Skin of body (tissue), 2 donors: ENCODE data around the gene OPA3. TPM values are rescaled to one million over a fixed set of nuclear protein-coding genes. Genes with fewer than 3 reads are reported as not detected.
A peak's percentile ranks its signal among the peaks of the same experiment; 100 is the strongest.
"Not testable (repeated sequence)": the region's sequence is repeated elsewhere in the genome, so short reads cannot be mapped to it uniquely, and the experiment has no call there.

Experiments
- DNase-seq: peaks from one replicate; lab custom pipeline; 2025; lab: John Stamatoyannopoulos, UW
- total RNA-seq: library from RNA; depleted of rRNA; stranded (reverse); fragments of >200 nt; gene quantifications from one replicate; pipeline ENCODE4 v1.2.3, GENCODE V29; 2014

Gene OPA3
- total RNA-seq, 1 donor from 2014 or later: 2.6 TPM

DNA sequence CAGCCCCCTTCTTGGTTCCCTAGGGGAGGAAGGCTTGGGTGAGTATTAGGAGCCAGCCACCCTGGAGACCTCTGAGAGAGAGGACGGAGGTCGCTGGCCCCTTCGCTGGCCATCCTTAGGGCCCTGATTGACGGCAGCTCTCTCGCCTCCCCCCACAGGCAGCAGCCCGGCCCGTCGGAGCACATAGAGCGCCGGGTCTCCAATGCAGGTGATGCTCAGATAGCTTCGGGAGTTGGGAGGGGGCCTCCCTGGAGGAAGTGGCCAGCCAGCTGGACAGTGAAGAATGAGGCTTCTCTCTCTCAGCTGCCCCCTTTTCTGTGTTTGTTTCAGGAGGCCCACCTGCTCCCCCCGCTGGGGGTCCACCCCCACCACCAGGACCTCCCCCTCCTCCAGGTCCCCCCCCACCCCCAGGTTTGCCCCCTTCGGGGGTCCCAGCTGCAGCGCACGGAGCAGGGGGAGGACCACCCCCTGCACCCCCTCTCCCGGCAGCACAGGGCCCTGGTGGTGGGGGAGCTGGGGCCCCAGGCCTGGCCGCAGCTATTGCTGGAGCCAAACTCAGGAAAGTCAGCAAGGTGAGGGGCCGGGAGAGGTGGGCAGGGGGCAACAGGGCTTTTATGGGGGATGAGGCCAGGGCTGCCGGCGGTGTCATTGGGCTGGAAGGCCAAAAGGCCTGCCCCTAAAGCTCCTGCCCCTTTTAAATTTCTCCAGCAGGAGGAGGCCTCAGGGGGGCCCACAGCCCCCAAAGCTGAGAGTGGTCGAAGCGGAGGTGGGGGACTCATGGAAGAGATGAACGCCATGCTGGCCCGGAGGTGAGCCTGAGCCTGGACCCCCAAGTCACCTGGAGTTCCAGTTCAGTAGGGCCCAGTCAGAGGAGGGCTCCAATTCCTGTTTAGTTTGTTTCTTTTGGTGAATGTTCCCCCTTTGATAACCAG lies 62.3 kb downstream of the OPA3 start:
- DNase-seq: no peak

- DNase-seq: no peak
Observed at GRCh38 chr19:45518469-45518826, 66.2 kb downstream of the OPA3 start.

- DNase-seq: no peak
Observed at GRCh38 chr19:45517641-45518468, 66.7 kb downstream of the OPA3 start.

- no peak for DNase-seq
Observed at GRCh38 chr19:45517238-45517637, 67.4 kb downstream of the OPA3 start.

- DNase-seq: no peak
Observed at GRCh38 chr19:45515807-45516401, 68.7 kb downstream of the OPA3 start.

GRCh38 chr19:45515081-45515624 lies 69.4 kb downstream of the OPA3 start:
- DNase-seq: no peak

GRCh38 chr19:45514376-45515051 lies 70.1 kb downstream of the OPA3 start:
- no peak for DNase-seq

DNA sequence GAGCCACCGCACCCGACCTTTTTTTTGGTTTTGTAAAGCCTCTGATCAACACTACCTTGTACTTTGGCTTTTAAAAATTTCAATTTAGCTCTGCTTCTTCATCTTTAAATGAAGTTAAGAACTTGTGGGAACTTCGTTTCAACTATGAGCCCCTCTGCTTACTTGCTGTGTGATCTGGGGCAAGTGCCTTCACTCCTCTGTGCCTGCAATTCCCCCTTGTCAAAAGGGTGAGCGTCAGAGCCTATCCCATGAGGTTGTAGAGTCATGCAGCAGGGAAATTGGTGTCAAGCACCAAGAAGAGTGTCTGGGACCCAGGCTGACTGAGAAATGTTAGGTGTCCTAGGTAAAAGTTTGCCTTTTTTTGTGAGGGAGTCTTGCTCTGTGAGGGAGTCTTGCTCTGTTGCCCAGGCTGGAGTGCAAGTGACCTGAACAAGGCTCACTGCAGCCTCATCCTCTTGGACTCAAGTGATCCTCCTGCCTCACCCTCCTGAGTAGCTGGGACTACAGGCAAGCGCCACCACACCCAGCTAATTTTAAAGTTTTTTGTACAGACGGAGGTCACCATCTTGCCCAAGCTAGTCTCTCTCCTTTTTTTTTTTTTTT lies 71.6 kb downstream of the OPA3 start:
- DNase-seq: no peak

DNA sequence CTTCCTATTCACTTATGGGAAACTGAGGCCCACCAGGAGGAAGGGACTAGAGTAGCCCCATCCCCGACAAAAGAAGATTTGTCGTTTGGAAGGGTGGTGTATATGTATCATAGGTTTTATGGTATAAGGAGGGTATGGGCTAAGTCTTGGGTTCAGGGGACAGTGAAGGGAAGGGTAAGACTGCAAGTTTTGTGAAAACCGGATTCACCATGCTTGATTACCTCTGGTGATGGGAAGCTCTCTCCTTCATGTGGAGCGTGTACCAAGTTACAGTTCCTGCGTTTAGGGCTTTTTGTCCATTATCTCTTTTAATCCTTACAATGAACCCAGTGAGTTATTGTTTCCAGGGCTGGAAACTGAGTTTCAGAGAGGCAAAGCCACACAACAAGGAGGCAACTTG lies 73.5 kb downstream of the OPA3 start:
- DNase-seq: no peak

DNA sequence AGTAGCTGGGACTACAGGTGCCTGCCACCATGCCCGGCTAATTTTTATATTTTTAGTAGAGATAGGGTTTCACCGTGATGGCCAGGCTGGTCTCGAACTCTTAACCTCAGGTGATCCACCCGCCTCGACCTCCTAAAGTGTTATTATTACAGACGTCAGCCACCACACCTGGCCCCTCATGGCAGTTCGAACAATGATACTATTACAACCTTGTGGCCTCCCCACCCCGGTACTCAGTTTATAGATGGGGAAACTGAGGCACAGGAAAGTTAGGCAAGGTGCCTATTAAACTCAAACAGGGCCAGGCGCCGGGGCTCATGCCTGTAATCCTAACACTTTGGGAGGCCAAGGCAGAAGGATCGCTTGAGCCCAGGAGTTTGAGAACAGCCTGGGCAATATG lies 74.2 kb downstream of the OPA3 start:
- not testable (repeated sequence) for DNase-seq

DNA sequence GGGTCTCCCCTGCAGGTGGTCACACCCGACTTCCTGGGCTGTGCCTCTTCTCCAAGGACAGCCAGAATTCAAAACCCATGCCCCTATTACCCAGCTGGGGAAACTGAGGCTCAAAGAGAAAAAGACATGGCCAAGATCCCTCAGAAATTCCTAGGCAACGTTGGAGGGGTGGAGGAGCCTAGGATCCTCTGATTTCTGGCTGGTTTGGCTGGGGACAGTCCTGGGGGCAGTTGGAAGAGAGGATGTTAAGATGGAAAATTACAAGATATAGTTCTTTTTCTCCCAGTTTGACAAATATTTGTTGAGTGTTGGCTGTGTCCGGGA lies 74.9 kb downstream of the OPA3 start:
- no peak for DNase-seq

- DNase-seq: no peak
Observed at GRCh38 chr19:45508861-45509691, 75.5 kb downstream of the OPA3 start.

GRCh38 chr19:45508417-45508860 lies 76.2 kb downstream of the OPA3 start:
- DNase-seq: no peak

DNA sequence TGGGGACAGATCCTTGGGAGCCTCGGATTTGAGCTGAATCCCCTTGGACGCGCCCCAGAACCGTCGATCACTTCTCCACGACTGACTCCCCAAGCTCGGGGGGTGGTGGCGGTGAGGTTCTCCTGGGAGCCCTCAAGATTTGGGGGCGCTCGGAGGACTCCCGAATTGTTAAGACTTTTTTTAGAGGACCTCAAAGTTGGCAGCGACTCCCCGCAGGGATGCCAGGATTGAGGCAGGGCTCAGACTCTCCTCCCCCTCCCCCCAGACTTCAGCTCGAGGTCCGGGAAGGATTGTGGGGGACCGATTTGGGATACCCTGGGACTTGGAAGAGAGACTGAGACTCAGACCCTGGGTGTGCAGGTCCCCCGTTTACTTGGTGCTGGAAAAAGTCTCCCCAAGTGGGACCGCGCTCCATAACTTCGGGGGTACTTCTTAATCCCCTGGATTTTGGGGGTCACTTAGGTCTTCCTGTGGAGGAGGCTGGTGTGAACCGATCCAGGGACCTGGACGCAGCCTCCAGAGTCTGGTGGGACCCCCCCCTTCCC lies 76.7 kb downstream of the OPA3 start:
- no peak for DNase-seq

DNA sequence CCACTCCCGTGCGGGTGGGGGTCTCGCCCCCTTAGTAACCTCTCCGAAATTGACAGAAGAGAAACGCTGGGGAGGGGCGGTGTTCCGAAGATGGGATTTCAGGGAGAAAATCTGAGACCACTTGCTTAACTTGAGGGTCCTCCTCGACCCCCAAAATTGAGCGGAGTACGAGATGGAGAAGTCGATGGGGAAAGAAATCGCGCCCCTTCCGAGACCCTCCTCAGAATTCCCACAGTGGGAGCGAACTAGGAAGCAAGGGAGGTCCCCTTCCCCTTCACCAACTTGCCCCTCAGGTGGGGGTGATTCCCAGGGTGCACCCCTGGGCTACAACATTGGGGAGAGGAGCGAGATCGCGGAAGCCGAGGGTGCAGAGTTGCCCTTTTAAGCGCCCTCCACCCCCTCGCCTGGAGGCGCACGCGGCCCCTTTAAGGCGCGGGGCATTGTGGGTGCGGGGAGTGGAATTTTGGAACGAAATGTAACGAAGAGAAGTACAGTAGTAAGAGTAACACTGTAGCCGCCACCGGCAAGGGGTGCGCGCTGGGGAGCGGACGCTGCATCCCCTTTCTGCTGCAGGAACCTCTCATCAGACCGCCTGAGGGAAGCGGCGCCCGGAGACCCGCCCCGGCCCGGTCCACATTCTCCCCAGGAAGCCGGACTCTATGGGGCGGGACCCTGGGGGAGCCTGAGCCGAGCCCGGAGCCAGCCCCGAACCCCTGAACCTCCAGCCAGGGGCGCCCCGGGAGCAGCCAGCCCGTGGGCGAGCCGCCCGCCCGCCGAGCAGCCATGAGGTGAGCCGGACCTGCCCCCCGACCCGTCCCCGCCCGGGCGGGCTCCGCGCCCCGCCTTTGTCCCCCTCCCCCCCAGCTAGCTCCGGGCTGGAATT lies 77.4 kb downstream of the OPA3 start, which contains the start of gene VASP:
TSS of gene VASP (plus strand) at position 491 of the 883 bp plus-strand sequence. CDS start at position 784, 293 bp downstream.
- peak; percentile 82 for DNase-seq

DNA sequence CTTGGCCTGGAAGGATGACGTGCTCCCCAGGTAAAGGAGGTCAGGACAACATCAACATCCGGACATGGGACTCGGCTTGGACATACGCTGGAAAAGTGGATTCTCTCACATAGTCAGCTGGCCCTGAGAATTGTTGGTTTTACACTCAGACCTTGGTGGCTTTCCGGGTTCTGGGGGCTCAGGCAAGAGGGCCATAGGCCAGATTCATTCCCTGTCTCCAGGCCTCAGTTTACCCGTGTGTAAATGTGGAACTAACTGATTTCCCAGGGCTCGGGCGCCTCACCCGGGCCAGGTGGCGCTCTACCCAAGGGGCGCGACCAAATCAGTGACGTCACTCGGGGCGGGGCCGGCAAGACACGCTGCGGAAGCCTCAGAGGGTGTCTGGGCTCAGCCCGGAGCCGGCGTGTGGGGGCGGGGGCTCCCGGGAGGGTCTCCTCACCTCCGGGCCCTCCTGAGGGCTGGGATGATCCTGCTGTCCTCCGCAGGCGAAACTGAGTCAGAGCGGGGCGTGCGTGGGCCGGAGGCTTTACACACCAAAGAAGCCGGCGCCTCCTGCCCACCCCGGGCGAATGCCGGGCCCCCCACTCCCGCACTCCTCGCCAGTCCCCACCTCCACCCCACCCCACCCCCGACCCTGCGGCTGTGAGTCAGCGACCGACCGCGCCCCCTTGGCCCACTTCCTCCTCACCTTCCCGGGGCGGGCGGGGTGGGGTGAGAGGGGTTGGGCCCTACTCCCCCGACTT lies 78.2 kb downstream of the OPA3 start:
- peak; percentile 71 for DNase-seq

DNA sequence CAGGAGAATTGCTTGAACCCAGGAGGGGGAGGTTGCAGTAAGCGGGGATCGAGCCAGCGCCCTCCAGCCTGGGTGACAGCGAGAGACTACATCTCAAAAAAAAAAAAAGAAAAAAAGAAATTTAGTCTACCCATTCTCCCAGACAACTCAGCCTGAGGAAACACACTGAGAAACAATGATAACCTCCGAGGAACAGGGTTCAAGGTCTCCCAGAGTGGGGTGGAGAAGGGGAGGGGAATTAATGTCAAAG lies 78.7 kb downstream of the OPA3 start:
- no peak for DNase-seq
